Muscle layer of colon (tissue), 2 donors: Measurements from ENCODE around the gene HMGCS2.
"Not testable (repeated sequence)": the region's sequence is repeated elsewhere in the genome, so short reads cannot be mapped to it uniquely, and the experiment has no call there.

ENCODE experiments used
- H3K27ac ChIP-seq: one replicate; pipeline ENCODE4 v1.7.0; 2013; ENCODE audit warnings: low read depth, mild to moderate bottlenecking, low read length, moderate library complexity
- H3K27me3 ChIP-seq, 2 donors: one replicate each; pipeline ENCODE4 v1.7.0; 2013; ENCODE audit warnings: low read length in 2 of 2, mild to moderate bottlenecking in 2 of 2; ENCODE audit not compliant: insufficient read depth in 2 of 2, control insufficient read depth in 1 of 2
- H3K36me3 ChIP-seq: one replicate; pipeline ENCODE4 v1.7.0; 2013; ENCODE audit warnings: mild to moderate bottlenecking, low read length; ENCODE audit not compliant: insufficient read depth
- H3K4me1 ChIP-seq: one replicate; pipeline ENCODE4 v1.7.0; 2013; ENCODE audit warnings: mild to moderate bottlenecking, low read length; ENCODE audit not compliant: insufficient read depth
- H3K4me3 ChIP-seq, 2 donors: one replicate each; pipeline ENCODE4 v1.7.0; 2013; ENCODE audit warnings: low read length in 2 of 2, low read depth in 1 of 2, mild to moderate bottlenecking in 1 of 2, moderate library complexity in 1 of 2
- H3K9ac ChIP-seq: one replicate; pipeline ENCODE4 v1.7.0; 2013; ENCODE audit warnings: low read length
- H3K9me3 ChIP-seq: one replicate; pipeline ENCODE4 v1.7.0; 2013; ENCODE audit warnings: mild to moderate bottlenecking, low read length
- donor health status: abdominal sarcoma.
- donor health status: Adenocarcinoma of cecum.

HMGCS2 gene

GRCh38 chr1:119721896-119722295 lies 46.8 kb downstream of the HMGCS2 start:
- Histone ChIP-seq H3K27me3 (no peaks in the 10 kb centered on the region), H3K27ac (no peak overlapping the region), H3K9ac (no peak overlapping the region), H3K4me3 (no peak overlapping the region), H3K4me1 (no peaks in the 10 kb centered on the region), H3K9me3 (no peaks in the 10 kb centered on the region), H3K36me3 (peaks cover 35% of the 10 kb centered on the region)

GRCh38 chr1:119720866-119721440 lies 47.8 kb downstream of the HMGCS2 start:
- Histone ChIP-seq H3K27me3 (no peaks in the 10 kb centered on the region), H3K27ac (no peak overlapping the region)

GRCh38 chr1:119718972-119719371 lies 49.7 kb downstream of the HMGCS2 start:
- Histone ChIP-seq H3K27ac (no peak overlapping the region), H3K36me3 (peaks cover 25% of the 10 kb centered on the region), H3K27me3 (no peaks in the 10 kb centered on the region), H3K4me3 (no peak overlapping the region), H3K4me1 (peaks cover 18% of the 10 kb centered on the region), H3K9me3 (no peaks in the 10 kb centered on the region), H3K9ac (no peak overlapping the region)

More at GRCh38 chr1:119720866-119721440, 47.8 kb downstream of the HMGCS2 start:
- no peaks in the 10 kb centered on the region for H3K9me3 ChIP-seq
- H3K36me3 ChIP-seq = peaks cover 30% of the 10 kb centered on the region
- no peak overlapping the region for H3K4me3 ChIP-seq
- peaks cover under 1% of the 10 kb centered on the region for H3K4me1 ChIP-seq
- H3K9ac ChIP-seq = no peak overlapping the region

GRCh38 chr1:119718409-119718808 lies 50.3 kb downstream of the HMGCS2 start:
- Histone ChIP-seq H3K9me3 (no peaks in the 10 kb centered on the region), H3K36me3 (peaks cover 19% of the 10 kb centered on the region), H3K4me3 (no peak overlapping the region), H3K4me1 (peaks cover 24% of the 10 kb centered on the region), H3K27ac (no peak overlapping the region), H3K27me3 (no peaks in the 10 kb centered on the region), H3K9ac (no peak overlapping the region)

GRCh38 chr1:119715542-119715941 lies 53.2 kb downstream of the HMGCS2 start:
- Histone ChIP-seq H3K9ac (no peak overlapping the region), H3K27ac (no peak overlapping the region)

GRCh38 chr1:119714583-119714982 lies 54.1 kb downstream of the HMGCS2 start:
- no peak overlapping the region for H3K4me3 ChIP-seq
- no peaks in the 10 kb centered on the region for H3K27me3 ChIP-seq
- H3K36me3 ChIP-seq = no peaks in the 10 kb centered on the region
- H3K4me1 ChIP-seq = peaks cover 28% of the 10 kb centered on the region
- no peaks in the 10 kb centered on the region for H3K9me3 ChIP-seq
- H3K9ac ChIP-seq = no peak overlapping the region
- H3K27ac ChIP-seq = peak overlapping the region; percentile 19

More at GRCh38 chr1:119715542-119715941, 53.2 kb downstream of the HMGCS2 start:
- peaks cover 28% of the 10 kb centered on the region for H3K4me1 ChIP-seq
- no peak overlapping the region for H3K4me3 ChIP-seq
- H3K9me3 ChIP-seq = no peaks in the 10 kb centered on the region
- H3K27me3 ChIP-seq = no peaks in the 10 kb centered on the region
- H3K36me3 ChIP-seq = no peaks in the 10 kb centered on the region

- H3K9me3 ChIP-seq = no peaks in the 10 kb centered on the region
- peak overlapping the region in 1 of 2 donors; percentile 35 for H3K4me3 ChIP-seq
- peak overlapping the region; percentile 80 for H3K27ac ChIP-seq
- peak overlapping the region; percentile 18 for H3K9ac ChIP-seq
- peaks cover 28% of the 10 kb centered on the region for H3K4me1 ChIP-seq
- H3K27me3 ChIP-seq = no peaks in the 10 kb centered on the region
- no peaks in the 10 kb centered on the region for H3K36me3 ChIP-seq
Observed at GRCh38 chr1:119713749-119714456, 54.8 kb downstream of the HMGCS2 start.

- Histone ChIP-seq H3K4me3 (peak overlapping the region; percentile 25 to 41), H3K9ac (peak overlapping the region; percentile 18), H3K9me3 (no peaks in the 10 kb centered on the region), H3K27ac (peak overlapping the region; percentile 80), H3K4me1 (peaks cover 28% of the 10 kb centered on the region), H3K36me3 (no peaks in the 10 kb centered on the region), H3K27me3 (no peaks in the 10 kb centered on the region)
Observed at GRCh38 chr1:119713039-119713748, 55.5 kb downstream of the HMGCS2 start.

- Histone ChIP-seq H3K9me3 (no peaks in the 10 kb centered on the region), H3K9ac (peak overlapping the region; percentile 46), H3K27ac (peak overlapping the region; percentile 80), H3K36me3 (no peaks in the 10 kb centered on the region), H3K4me3 (peak overlapping the region; percentile 75 to 93), H3K4me1 (peaks cover 28% of the 10 kb centered on the region), H3K27me3 (no peaks in the 10 kb centered on the region)
Observed at GRCh38 chr1:119712342-119713038, 56.2 kb downstream of the HMGCS2 start.

GRCh38 chr1:119711804-119712341 lies 56.8 kb downstream of the HMGCS2 start, which contains the start of gene PHGDH:
TSS of gene PHGDH (plus strand) at chr1:119711934. CDS start at chr1:119712023, 89 bp downstream.
- peak within 1 kb of the TSS; percentile 75 to 93 for H3K4me3 ChIP-seq
- H3K9me3 ChIP-seq = no peaks in the 10 kb centered on the region
- H3K27ac ChIP-seq = peak within 1 kb of the TSS; percentile 80
- peak within 1 kb of the TSS; percentile 46 for H3K9ac ChIP-seq
- no peaks in the 10 kb centered on the region for H3K36me3 ChIP-seq
- H3K27me3 ChIP-seq = no peaks in the 10 kb centered on the region
- peaks cover 28% of the 10 kb centered on the region for H3K4me1 ChIP-seq

- H3K9ac ChIP-seq = not testable (repeated sequence)
Observed at GRCh38 chr1:119711356-119711803, 57.3 kb downstream of the HMGCS2 start.

More at GRCh38 chr1:119711356-119711803, 57.3 kb downstream of the HMGCS2 start:
- not testable (repeated sequence) for H3K9me3 ChIP-seq, H3K27me3 ChIP-seq, H3K36me3 ChIP-seq, H3K27ac ChIP-seq
- H3K4me3 ChIP-seq = peak overlapping the region; percentile 75 to 93
- H3K4me1 ChIP-seq = peaks cover 28% of the 10 kb centered on the region
